LNCaP clone FGC (cell line): ENCODE data around the gene PDZRN3.

ENCODE experiments used
- DNase-seq: peaks from one replicate; pipeline ENCODE4 v3.0.0-alpha.2; 2011; ENCODE audit warnings: low read depth
- H3K4me3 ChIP-seq: 2 replicates; pipeline ENCODE4 v1.5.1; 2011; ENCODE audit warnings: mild to moderate bottlenecking, low read depth, low read length, control low read depth
- CTCF ChIP-seq: IDR thresholded peaks from 2 replicates; pipeline ENCODE4 v1.5.1; 2012; ENCODE audit warnings: mild to moderate bottlenecking; ENCODE audit not compliant: control insufficient read depth, insufficient read depth; ENCODE audit errors: extremely low read depth

PDZRN3 gene

GRCh38 chr3:73599605-73600004, 25.1 kb downstream of the PDZRN3 start:
- no peak for DNase-seq
- TF ChIP-seq CTCF, result no peak

GRCh38 chr3:73597476-73597875, 27.3 kb downstream of the PDZRN3 start:
- no peak overlapping the region for H3K4me3 ChIP-seq
- no peak for DNase-seq
- TF ChIP-seq CTCF, result no peak

More at GRCh38 chr3:73599605-73600004, 25.1 kb downstream of the PDZRN3 start:
- no peak overlapping the region for H3K4me3 ChIP-seq

DNA sequence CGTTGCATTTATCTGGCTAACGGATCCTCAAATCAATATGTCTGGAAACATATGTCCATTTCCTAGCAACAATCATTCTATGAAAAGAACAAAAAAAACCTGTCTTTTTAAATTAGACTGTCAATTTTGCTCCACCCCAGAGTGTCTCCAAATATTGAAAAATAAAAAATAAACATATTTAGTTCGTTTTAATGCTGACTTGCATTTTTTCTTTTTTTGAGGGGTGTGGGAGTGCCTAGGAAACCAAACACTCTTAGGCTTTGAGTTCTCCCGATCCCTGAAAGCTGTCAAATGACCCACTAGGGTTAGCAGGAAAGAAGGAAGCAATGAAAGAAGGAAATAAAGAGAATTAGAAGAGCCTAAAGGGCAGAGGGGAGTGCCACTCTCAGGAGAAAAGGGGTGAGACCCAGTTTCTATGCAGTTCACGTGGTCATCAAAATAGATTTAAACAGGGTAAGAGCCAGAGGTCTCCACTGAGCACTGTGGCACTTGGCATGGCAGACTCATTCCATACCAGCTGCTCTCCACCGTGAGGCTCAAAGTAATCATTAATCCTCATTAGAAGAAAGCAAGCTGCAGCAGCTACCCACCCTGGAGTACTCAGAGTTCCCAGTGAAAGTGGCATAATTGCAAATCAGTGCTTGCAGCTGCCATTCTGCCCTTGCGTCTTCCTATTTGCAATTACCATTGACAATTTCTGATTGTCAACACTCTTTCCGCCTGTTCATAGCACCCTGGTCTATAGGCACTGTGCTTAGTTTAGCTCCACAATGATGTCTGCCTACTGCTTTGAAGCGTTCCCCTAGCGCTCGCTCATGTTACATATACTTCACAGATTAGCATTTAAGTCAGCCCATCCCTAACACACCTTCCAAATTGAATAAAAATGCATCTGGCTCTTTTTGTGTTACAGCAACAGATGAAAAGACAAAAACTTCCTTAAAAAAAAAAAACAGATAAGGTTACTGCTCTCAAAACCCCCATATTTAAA, 32.3 kb downstream of the PDZRN3 start:
- TF ChIP-seq CTCF, result 0 out of 2 replicates have a peak, but pooled peaks have one; percentile 3
- DNase-seq, result no peak

DNA sequence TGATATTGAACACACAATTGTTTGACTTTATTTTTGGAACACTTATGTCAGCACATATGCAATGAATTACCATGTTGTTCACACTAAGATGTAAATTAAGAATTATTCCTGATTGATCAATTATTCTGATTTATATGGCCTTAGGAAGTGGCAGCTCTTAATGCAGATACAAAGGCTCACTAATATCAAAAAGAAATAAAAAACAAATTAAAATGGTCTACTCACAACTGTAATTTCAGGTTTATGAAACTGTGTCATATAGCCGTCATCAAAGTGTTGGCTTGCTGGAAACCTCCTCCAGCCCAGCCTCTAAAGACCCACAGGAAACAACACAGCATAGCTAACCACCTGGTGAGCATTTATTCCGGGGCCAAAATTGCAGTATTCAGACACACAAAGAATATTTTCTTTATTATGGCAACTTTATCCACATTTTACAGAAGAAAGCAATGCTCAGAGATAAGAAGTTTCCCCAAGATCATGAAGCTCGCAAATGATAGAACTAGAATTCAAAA, 33.4 kb downstream of the PDZRN3 start:
- no peak for TF ChIP-seq CTCF
- H3K4me3 ChIP-seq, result no peak overlapping the region
- no peak for DNase-seq

More for the DNA sequence above, 32.3 kb downstream of the PDZRN3 start:
- H3K4me3 ChIP-seq, result no peak overlapping the region

GRCh38 chr3:73586628-73587027, 38.1 kb downstream of the PDZRN3 start:
- no peak for DNase-seq
- TF ChIP-seq CTCF, result no peak
- no peak overlapping the region for H3K4me3 ChIP-seq

DNA sequence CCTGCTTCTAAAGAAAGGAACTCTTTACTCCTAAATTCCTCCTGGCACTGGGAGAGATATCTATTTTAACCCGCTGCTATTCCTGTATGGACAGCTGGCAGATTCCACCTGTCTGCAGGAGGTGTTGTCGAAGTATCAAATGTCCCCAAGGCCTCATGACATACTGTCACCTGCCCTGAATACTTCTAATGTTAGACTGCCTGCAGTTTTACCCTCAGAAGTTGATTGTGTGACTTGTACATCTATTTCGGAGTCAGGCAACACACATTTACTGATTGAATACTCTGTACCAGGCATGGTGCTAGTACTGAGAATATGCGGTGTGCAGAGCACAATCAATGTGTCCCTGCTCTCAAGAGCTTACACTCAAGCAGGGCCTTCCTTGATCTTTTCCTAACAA, 38.6 kb downstream of the PDZRN3 start:
- DNase-seq, result no peak

More for the DNA sequence above, 38.6 kb downstream of the PDZRN3 start:
- H3K4me3 ChIP-seq, result no peak overlapping the region
- no peak for TF ChIP-seq CTCF
